ENCODE data around the gene ENO3. TPM values are rescaled to one million over a fixed set of nuclear protein-coding genes. Genes with fewer than 3 reads are reported as not detected.

Gene ENO3
- total and polyA plus RNA-seq, 10 of the 15 experiments (the other 5 are each of a cell fraction or from before 2014, with no cell fraction given): 6.8 to 28.4 (median 17.0) TPM

DNA sequence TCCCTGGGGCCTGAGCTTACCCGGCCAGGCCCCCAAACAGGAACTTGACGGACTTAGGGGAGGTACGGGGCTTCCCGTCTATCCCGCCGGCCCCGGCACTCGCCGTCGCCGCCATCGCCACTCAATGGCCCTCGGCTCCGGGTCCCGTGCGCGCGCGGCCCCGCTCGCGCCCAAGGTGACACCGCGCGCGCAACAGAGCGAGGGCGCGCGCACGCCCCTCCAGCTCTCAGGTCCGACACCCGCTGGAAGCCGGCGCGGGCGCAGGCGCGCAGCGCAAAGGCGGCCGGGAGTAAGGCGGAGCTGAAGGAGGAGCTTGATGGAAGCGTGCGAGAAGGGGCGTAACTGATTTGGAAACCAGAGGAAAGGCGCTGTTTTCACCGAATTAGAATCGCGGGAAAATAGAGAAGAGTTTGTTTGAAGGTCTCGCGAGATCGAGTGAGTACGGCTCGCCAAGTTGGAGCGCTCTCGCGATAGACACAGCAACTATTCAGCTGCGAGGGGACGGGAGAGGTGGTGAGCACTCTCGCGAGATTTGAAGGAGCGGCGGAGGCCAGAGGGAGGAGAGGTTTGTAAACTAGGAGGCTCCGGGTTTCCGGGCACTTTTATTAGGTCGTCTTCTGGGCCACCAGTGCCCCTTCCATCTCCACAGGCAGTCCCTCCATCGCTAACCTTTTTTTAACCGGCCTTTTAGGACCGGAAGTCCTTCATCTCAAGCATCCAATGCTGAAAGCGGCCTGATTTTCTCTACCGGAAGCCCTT, 10.9 kb upstream of the ENO3 start, which contains the start of the genes RNF167 and SLC25A11 (continued):
- TF ChIP-seq CBX3 (IDR thresholded peaks at IDR 0.05; ENCODE audit: borderline replicate concordance, low read depth) (no peak), RB1 (IDR thresholded peaks at IDR 0.05; ENCODE audit: borderline replicate concordance) (peak; percentile 88), NFXL1 (IDR thresholded peaks at IDR 0.05; ENCODE audit: borderline replicate concordance) (no peak), HDGF (IDR thresholded peaks at IDR 0.05) (peak; percentile 75; the same call in 1 of the 2 replicates), TBL1XR1 (IDR thresholded peaks at IDR 0.05; ENCODE audit: low read depth, low read length) (no peak), MYB (IDR thresholded peaks at IDR 0.05; ENCODE audit: borderline replicate concordance, low read depth, low read length) (no peak), NR2C1 (IDR thresholded peaks at IDR 0.05) (0 out of 2 replicates have a peak, but pooled peaks have one; percentile 27), KAT2A (conservative IDR thresholded peaks at IDR 0.05; ENCODE audit: control insufficient read depth, low read depth, low read length) (no peak), PBX3 (IDR thresholded peaks at IDR 0.05; ENCODE audit: insufficient replicate concordance, low read depth, low read length) (no peak), SIX5 (IDR thresholded peaks at IDR 0.05; ENCODE audit: low read depth, low read length, severe bottlenecking) (peak; percentile 25), POLR2AphosphoS5 (IDR thresholded peaks at IDR 0.05; ENCODE audit: low read length) (peak; percentile 97), BCL11A (IDR thresholded peaks at IDR 0.05; ENCODE audit: low read depth, low read length) (no peak), DPF2 (IDR thresholded peaks at IDR 0.05) (peak; percentile 67; the same call in 1 of the 2 replicates), GABPA (IDR thresholded peaks at IDR 0.05; ENCODE audit: low read depth) (no peak), HDAC6 (IDR thresholded peaks at IDR 0.05; ENCODE audit: unreplicated experiment) (no peak), IKZF2 (IDR thresholded peaks at IDR 0.05) (peak in 1 of 2 experiments; percentile 98; a peak in 3 of 4 replicates), NBN (IDR thresholded peaks at IDR 0.05) (peak; percentile 66), CHD2 (IDR thresholded peaks at IDR 0.05; ENCODE audit: borderline replicate concordance, low read depth, low read length) (peak; percentile 100), ZZZ3 (IDR thresholded peaks at IDR 0.05; ENCODE audit: control insufficient read depth, insufficient read length, low read depth) (no peak)
- TF ChIP-seq, protein P1, sequence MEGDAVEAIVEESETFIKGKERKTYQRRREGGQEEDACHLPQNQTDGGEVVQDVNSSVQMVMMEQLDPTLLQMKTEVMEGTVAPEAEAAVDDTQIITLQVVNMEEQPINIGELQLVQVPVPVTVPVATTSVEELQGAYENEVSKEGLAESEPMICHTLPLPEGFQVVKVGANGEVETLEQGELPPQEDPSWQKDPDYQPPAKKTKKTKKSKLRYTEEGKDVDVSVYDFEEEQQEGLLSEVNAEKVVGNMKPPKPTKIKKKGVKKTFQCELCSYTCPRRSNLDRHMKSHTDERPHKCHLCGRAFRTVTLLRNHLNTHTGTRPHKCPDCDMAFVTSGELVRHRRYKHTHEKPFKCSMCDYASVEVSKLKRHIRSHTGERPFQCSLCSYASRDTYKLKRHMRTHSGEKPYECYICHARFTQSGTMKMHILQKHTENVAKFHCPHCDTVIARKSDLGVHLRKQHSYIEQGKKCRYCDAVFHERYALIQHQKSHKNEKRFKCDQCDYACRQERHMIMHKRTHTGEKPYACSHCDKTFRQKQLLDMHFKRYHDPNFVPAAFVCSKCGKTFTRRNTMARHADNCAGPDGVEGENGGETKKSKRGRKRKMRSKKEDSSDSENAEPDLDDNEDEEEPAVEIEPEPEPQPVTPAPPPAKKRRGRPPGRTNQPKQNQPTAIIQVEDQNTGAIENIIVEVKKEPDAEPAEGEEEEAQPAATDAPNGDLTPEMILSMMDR (IDR thresholded peaks at IDR 0.05 in 2 of 3, conservative IDR thresholded peaks at IDR 0.05 in 1 of 3; ENCODE audit: control insufficient read depth in 2 of 3, extremely low read depth in 1 of 3, insufficient read depth in 1 of 3, low read depth in 3 of 3, low read length in 3 of 3): no peak
- TF ChIP-seq, protein P2, sequence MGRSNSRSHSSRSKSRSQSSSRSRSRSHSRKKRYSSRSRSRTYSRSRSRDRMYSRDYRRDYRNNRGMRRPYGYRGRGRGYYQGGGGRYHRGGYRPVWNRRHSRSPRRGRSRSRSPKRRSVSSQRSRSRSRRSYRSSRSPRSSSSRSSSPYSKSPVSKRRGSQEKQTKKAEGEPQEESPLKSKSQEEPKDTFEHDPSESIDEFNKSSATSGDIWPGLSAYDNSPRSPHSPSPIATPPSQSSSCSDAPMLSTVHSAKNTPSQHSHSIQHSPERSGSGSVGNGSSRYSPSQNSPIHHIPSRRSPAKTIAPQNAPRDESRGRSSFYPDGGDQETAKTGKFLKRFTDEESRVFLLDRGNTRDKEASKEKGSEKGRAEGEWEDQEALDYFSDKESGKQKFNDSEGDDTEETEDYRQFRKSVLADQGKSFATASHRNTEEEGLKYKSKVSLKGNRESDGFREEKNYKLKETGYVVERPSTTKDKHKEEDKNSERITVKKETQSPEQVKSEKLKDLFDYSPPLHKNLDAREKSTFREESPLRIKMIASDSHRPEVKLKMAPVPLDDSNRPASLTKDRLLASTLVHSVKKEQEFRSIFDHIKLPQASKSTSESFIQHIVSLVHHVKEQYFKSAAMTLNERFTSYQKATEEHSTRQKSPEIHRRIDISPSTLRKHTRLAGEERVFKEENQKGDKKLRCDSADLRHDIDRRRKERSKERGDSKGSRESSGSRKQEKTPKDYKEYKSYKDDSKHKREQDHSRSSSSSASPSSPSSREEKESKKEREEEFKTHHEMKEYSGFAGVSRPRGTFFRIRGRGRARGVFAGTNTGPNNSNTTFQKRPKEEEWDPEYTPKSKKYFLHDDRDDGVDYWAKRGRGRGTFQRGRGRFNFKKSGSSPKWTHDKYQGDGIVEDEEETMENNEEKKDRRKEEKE (IDR thresholded peaks at IDR 0.05): no peak
- TF ChIP-seq, protein P3, sequence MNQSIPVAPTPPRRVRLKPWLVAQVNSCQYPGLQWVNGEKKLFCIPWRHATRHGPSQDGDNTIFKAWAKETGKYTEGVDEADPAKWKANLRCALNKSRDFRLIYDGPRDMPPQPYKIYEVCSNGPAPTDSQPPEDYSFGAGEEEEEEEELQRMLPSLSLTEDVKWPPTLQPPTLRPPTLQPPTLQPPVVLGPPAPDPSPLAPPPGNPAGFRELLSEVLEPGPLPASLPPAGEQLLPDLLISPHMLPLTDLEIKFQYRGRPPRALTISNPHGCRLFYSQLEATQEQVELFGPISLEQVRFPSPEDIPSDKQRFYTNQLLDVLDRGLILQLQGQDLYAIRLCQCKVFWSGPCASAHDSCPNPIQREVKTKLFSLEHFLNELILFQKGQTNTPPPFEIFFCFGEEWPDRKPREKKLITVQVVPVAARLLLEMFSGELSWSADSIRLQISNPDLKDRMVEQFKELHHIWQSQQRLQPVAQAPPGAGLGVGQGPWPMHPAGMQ (IDR thresholded peaks at IDR 0.05; ENCODE audit: borderline replicate concordance): peak; percentile 97
